ENCODE measurements around the gene SPAAR.

- TF ChIP-seq SP1 (IDR thresholded peaks at IDR 0.05; ENCODE audit: low read depth): no peak
- no peak for TF ChIP-seq ELF1 (IDR thresholded peaks at IDR 0.05; ENCODE audit: borderline replicate concordance, low read depth)
- TF ChIP-seq, protein P1, sequence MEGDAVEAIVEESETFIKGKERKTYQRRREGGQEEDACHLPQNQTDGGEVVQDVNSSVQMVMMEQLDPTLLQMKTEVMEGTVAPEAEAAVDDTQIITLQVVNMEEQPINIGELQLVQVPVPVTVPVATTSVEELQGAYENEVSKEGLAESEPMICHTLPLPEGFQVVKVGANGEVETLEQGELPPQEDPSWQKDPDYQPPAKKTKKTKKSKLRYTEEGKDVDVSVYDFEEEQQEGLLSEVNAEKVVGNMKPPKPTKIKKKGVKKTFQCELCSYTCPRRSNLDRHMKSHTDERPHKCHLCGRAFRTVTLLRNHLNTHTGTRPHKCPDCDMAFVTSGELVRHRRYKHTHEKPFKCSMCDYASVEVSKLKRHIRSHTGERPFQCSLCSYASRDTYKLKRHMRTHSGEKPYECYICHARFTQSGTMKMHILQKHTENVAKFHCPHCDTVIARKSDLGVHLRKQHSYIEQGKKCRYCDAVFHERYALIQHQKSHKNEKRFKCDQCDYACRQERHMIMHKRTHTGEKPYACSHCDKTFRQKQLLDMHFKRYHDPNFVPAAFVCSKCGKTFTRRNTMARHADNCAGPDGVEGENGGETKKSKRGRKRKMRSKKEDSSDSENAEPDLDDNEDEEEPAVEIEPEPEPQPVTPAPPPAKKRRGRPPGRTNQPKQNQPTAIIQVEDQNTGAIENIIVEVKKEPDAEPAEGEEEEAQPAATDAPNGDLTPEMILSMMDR (IDR thresholded peaks at IDR 0.05 in 2 of 3, conservative IDR thresholded peaks at IDR 0.05 in 1 of 3; ENCODE audit: borderline replicate concordance in 1 of 3, insufficient read depth in 1 of 3, low read depth in 2 of 3, low read length in 2 of 3): no peak
- TF ChIP-seq EZH2phosphoT487 (IDR thresholded peaks at IDR 0.05; ENCODE audit: borderline replicate concordance): no peak
- no peak for TF ChIP-seq POLR2A (IDR thresholded peaks at IDR 0.05; ENCODE audit: borderline replicate concordance, extremely low read depth, insufficient read depth, insufficient read length)
- TF ChIP-seq POLR2AphosphoS5 (IDR thresholded peaks at IDR 0.05; ENCODE audit: low read depth, low read length): no peak
- TF ChIP-seq REST (IDR thresholded peaks at IDR 0.05; ENCODE audit: low read depth): no peak
- no peak for TF ChIP-seq JUND (IDR thresholded peaks at IDR 0.05)
Observed at GRCh38 chr9:35937227-35937626, 27.9 kb downstream of the SPAAR start.
